A204.1 (cell line): ENCODE measurements around the gene ADAM10.

Source experiments
- FAIRE-seq: peaks from 2 replicates; lab custom pipeline; 2012; peaks lifted over from hg19 to GRCh38; lab: Jason Lieb, UNC

ADAM10 gene

DNA sequence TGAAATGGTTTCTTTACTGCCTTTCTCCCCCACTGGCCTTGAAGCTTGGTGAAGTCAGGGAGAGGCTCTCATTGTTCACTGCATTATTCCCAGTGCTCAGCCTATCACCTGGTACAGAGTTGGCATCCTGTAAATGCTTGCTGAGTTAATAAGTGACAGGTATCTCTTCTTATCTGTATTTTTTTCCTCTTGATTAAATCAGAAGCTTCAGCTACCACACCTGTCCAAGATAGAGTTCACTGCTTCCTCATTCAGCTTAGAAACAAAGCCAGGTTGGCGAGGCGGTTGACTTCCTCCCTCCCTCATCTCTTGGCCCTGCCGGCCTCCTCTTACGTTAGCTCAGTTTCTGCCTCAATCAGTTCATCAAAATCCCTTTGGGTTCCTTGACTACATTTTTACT is 174.9 kb downstream of the ADAM10 start:
- FAIRE-seq, result no peak

GRCh38 chr15:58573270-58573669 is 176.2 kb downstream of the ADAM10 start:
- no peak for FAIRE-seq

GRCh38 chr15:58572521-58572920 is 177.0 kb downstream of the ADAM10 start:
- FAIRE-seq, result no peak

- FAIRE-seq, result no peak
Measured at GRCh38 chr15:58571491-58571890, 178.0 kb downstream of the ADAM10 start.

DNA sequence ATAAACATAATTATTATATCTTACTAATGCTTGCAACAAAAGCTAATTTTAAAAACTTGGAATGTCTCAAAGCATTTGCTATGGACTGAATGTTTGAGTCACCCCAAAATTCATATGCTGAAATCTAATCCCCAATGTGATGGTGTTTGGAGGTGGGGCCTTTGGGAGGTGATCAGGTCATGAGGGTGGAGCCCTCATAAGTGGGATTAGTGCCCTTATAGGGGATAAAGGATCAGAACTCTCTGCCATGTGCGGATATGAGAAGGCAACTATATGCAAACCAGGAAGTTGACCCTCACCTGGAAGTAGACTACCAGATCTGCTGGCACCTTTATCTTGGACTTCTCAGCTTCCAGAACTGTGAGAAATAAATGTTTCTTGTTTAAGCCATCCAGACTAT is 180.1 kb downstream of the ADAM10 start:
- no peak for FAIRE-seq

- FAIRE-seq, result no peak
Measured at GRCh38 chr15:58568157-58568571, 181.3 kb downstream of the ADAM10 start.

- no peak for FAIRE-seq
Measured at GRCh38 chr15:58566029-58566428, 183.5 kb downstream of the ADAM10 start.

DNA sequence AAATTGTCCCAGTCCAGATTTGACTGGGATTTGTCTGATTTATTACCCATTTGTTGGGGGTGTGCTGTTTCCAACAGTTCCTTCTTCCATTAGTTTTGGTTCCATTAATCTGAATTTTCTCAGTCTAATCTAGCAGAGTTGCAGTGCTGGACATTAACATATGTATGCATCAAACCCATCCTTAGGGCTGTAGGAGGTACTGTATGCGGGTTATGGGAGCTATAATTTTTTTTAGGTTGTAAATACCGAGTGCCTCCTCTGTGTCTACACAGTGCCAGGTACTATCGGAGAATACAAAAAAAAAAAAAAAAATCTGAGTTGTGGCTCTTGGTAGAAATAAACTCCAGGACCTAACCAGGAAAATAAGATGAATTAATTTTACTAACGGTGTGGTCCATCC is 183.9 kb downstream of the ADAM10 start:
- no peak for FAIRE-seq

DNA sequence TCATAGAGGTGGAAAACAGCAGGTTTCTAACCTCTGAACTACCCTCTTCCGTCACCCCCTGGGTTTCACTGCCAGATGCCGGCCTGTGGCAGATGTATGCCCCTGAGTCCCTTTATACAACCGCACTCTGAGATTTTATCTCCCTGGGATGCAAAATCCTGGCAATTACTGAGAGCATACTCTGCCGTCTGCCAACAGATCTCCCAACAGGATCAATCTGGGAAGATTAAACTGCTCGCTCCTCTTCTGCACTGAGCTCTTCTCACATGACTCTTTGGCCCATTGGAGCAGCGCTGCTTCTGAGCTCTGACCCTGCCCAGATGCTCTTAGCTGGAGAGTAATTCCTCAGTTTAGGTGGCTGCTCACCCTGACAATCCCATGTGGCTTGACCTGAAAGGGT is 184.5 kb downstream of the ADAM10 start:
- no peak for FAIRE-seq

DNA sequence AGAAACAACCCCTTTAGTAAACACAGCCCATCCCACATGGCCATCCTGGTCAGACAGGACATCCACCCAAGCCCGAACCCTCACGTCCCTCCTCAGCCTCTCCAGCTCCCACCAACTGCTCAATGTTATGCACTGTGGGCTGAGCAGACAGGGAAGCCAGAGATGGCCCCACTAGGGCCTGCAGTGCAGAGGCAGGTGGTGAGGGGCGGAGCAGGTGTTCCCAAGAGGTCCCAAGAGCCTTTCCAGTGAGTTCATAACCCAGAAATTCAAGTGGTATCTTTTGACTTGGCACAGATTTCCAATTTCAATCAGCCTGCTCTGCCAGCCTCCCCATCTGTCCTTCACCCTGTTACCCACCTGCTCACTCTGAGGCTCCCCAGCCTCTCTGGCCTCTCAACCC is 187.4 kb downstream of the ADAM10 start:
- no peak for FAIRE-seq

GRCh38 chr15:58561321-58561720 is 188.2 kb downstream of the ADAM10 start:
- no peak for FAIRE-seq

DNA sequence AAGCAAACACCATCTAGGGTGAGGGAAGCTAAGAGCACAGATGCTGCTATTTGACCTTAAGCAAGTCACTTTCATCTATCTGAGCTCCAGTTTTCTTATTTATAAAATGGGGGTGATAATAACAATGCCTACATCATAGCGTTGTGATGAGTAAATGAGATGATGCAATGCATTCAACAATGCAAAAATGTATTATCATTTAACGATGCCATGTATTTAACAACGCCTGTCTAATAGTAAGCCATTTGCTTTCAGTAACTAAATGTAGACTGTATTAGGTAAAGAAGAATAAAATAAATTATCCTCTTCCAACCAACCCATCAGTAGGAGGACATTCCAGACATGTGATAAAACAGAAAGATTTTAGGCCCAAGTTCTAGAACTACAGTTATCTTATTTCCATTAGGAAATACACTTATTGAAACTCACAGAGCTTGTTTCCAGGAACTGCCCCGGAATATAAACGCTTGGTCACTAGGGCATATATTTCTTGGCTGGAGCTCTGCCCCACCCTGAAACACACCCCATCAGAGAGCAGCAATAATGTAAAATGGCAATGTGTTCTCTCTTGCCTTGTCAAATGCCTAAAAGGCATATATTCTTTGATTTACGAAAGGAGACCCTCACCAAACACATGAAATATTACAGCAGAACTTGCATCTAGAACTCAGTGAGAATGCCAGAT is 189.5 kb downstream of the ADAM10 start:
- FAIRE-seq, result no peak

GRCh38 chr15:58558777-58559176 is 190.7 kb downstream of the ADAM10 start:
- no peak for FAIRE-seq

DNA sequence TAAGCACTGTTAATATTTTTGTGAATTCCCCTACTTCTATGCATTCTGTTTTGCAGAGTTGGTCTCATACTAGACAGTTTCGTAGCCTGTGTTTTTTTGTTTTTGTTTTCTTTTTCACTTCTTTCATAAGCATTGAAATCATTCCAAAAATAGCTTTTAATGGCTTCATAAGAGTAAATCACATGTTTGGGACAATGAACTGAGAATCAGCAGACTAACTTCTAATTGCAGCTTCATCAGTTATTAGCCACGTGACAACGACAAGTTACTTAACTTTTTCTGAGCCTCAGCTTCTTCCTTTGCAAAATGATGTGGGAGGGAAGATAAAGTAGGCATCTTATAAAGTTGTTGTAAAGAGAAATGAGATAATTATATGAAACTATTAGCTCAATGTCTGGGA is 193.0 kb downstream of the ADAM10 start:
- no peak for FAIRE-seq

DNA sequence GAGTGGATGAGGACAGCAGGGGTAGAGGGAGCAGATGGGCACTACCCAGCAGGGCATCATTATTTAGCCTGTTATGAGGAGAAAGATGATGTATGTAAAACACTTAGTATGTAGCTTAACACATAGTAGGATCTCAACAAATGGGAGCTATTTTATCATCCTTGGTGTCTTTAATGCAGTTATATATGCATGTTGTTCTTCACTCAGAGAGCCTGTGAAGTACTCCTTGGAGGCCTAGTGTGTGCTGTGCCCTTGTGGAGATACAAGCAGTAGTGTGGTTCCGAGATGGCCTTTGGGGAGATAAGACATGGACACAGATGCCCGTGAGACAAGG is 193.5 kb downstream of the ADAM10 start:
- FAIRE-seq, result no peak

DNA sequence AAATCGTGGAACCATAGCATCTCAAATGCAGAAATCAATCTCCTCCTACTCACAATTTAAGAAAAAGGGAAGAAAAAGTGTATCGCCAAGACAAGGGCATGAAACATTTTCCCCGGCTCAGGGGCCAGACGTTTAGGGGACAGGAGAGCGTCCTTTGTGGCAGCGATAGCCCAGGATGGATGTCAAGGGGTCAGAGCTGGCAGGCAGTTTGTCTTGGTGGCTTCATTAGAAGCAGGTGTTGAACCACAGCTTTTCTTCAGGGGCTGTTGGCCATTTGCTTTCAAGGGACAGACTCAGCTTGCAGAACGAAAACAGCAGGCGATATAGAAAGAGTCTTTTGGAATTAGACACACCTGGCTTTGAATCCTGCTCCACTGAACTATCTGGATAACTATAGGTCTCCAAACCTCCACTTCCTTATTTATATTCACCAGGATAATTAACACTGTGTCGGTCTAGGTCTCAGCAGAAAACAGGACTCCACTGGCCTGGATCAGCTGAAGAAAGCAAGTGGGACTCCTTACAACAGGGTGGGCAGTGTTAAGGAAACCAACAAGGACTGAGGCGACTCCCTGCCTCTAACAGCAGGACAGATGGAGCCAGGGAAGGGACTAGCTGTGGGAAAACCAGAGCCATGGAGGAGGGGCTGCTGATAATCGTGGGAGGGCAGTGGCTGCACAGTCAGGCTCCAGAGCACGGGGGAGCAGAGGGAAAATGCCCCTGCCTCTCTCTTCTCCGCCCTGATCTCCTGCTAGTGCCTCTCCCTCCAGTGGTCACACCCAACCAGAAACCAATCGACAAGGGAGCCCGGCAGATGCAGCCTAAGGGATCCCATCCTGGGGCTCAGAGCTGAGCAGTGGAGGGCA is 194.1 kb downstream of the ADAM10 start:
- no peak for FAIRE-seq

GRCh38 chr15:58554758-58555157 is 194.7 kb downstream of the ADAM10 start:
- no peak for FAIRE-seq

DNA sequence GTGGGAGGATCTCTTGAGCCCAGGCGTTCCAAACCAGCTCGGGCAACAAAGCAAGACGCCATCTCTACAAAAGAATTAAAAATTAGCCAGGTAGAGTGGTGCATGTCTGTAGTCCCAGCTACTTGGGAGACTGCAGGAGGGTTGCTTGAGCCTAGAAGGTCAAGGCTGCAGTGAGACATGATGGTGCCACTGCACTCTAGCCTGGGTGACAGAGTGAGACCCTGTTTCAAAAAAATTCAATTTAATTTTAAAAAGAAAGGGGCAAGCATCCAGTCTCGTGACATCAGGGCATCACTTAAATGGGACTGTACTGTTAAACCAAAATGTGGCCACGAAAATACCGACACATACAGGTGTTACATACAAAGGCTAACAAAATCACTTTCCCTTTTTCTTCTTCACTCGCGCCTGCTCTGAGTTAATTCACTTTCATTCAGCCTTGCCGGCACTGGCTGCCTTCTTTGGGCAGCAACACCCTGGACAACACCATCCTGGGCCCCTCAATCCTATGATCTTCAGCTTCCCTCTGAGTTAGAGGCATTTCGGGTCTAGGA is 196.1 kb downstream of the ADAM10 start:
- FAIRE-seq, result no peak

DNA sequence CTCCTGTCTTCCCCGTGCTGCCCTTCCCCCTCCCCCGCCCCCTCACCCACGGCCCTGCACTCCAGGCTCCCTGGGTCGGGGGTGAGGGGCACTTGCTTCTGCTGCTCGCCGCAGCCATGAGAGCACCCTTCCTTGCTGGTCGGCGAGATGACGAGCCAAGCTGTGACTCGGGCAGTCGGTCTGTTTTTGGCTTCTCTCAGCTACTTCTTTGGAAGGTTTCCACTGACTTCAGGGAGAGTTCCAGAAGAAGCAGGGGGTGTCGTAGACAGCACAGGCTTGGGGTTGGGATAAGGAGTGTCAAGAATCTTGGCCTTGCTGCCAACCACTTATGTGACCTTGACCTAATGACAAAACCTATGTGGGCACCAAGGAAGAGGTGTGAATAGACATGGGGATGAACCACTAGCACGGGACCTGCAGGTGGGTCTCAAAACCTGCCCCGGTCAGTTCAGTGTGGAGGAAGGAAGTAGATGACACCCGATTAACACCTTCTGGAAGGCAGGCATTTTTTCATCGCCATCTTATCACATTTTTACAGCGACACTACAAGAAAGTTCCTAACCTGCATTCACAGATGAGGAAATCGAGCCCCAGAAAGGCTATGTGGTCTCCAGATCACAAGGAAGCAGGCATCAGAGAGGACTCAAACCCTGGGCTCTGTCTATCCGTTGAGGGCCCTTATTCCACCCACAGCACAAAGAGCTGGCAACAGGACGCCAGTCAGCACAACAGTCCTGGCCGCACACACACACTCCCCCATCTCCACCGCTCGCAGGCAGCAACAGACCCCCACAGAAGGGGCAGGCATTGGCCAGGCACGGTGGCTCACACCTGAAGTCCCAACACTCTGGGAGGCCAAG is 196.8 kb downstream of the ADAM10 start:
- no peak for FAIRE-seq

GRCh38 chr15:58551764-58552504 is 197.6 kb downstream of the ADAM10 start:
- no peak for FAIRE-seq

DNA sequence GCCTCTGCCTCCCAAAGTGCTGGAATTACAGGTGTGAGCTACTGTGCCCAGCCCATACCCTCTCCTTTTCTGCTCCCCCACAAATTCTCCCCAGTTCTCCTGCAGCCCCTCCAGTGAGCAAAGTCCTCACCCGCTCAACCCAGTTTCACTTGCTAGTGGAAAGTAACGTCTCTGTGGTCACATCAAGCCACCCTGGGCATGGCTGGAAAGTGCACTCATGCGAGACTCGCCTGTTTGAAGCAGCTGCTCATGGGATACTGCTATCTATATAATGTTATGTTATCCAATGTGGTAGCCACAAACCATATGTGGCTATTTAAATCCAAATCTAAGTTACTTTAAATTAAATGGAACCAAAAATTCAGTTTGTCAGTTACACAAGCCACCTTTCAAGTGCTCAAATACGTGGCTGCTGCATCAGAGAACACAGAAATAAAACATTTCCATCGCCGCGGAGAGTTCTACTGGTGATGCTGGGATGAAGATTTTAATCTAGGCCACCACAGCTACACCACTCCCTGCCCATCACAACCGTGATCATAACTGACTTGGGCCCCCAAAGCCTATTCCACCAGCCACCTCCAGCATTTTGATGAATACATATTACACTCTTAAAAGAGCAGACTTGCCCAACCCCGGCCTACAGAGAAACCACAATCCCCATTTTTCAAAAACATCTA is 198.3 kb downstream of the ADAM10 start:
- FAIRE-seq, result no peak

DNA sequence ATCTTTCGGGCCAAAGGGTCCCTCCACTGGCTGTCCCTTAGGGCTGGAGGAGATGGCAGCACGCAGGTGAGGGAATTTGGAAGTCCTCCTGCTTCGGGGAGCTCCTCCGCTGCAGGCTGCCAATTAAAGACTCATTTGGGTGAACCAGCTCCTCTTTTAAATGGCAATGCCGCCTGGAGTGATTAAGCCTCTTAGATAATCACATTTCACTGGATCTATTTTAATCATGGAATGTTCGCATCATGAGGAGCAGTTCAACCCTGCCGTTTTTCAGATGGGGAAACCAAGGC is 199.8 kb downstream of the ADAM10 start:
- no peak for FAIRE-seq
